PC-9 (cell line): ENCODE data around the gene SPATA31E1.

ENCODE experiments used
- EZH2 ChIP-seq: fragments of 200-600 bp; sonication (generic); IDR thresholded peaks from 2 replicates; pipeline ENCODE4 v1.8.0; 2017; ENCODE audit warnings: antibody characterized with exemption, low read depth
- TF ChIP-seq, protein P1 (sequence below): fragments of 200-600 bp; sonication (generic); conservative IDR thresholded peaks from 2 replicates; pipeline ENCODE4 v1.6.1; 2017; ENCODE audit warnings: mixed run types, antibody characterized with exemption, mild to moderate bottlenecking, moderate library complexity

DNA sequence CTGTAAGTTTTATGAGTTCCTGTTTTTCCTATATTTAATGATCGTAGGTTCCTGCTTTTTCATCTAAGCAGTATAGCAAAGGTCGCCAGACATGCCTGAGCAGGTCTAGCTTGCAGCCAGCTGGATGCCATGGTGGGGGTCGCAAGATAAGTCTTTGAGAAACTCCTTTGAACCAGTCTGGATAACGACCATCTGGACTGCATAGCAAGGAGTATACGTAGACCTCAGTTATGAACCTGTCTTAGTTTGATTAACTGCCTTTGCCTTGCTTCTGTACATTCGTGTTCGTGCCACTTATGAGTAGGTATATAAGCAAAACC lies 8.4 kb upstream of the SPATA31E1 start:
- TF ChIP-seq, protein P1, sequence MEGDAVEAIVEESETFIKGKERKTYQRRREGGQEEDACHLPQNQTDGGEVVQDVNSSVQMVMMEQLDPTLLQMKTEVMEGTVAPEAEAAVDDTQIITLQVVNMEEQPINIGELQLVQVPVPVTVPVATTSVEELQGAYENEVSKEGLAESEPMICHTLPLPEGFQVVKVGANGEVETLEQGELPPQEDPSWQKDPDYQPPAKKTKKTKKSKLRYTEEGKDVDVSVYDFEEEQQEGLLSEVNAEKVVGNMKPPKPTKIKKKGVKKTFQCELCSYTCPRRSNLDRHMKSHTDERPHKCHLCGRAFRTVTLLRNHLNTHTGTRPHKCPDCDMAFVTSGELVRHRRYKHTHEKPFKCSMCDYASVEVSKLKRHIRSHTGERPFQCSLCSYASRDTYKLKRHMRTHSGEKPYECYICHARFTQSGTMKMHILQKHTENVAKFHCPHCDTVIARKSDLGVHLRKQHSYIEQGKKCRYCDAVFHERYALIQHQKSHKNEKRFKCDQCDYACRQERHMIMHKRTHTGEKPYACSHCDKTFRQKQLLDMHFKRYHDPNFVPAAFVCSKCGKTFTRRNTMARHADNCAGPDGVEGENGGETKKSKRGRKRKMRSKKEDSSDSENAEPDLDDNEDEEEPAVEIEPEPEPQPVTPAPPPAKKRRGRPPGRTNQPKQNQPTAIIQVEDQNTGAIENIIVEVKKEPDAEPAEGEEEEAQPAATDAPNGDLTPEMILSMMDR = no peak
- TF ChIP-seq EZH2 = no peak
